HepG2 (cell line): ENCODE measurements around the gene PCBP2. TPM values are rescaled to one million over a fixed set of nuclear protein-coding genes. Genes with fewer than 3 reads are reported as not detected.

Experiments
- FOSL2 ChIP-seq: sonication (generic); formaldehyde crosslinking; IDR thresholded peaks from 2 replicates; pipeline ENCODE4 v1.4.0; 2020; ENCODE audit warnings: missing genetic modification reagents
- MLX ChIP-seq: IDR thresholded peaks from 2 replicates; pipeline ENCODE4 v1.6.1; 2016
- NRL ChIP-seq: sonication (generic); formaldehyde crosslinking; IDR thresholded peaks from 2 replicates; pipeline ENCODE4 v1.5.0; 2020; ENCODE audit warnings: missing genetic modification reagents, mild to moderate bottlenecking, moderate library complexity, borderline replicate concordance
- PRDM10 ChIP-seq: sonication (generic); formaldehyde crosslinking; IDR thresholded peaks from 2 replicates; pipeline ENCODE4 v1.4.0; 2020; ENCODE audit warnings: low read depth, missing genetic modification reagents
- RERE ChIP-seq: IDR thresholded peaks from 2 replicates; pipeline ENCODE4 v1.6.1; 2016; ENCODE audit warnings: low read depth, missing genetic modification reagents, missing compliant biosample characterization
- SAFB2 ChIP-seq: sonication (generic); formaldehyde crosslinking; IDR thresholded peaks from 2 replicates; pipeline ENCODE4 v1.5.1; 2020; ENCODE audit warnings: missing genetic modification reagents, low read depth, mild to moderate bottlenecking, borderline replicate concordance
- SNAPC2 ChIP-seq: sonication (generic); formaldehyde crosslinking; IDR thresholded peaks from 2 replicates; pipeline ENCODE4 v1.8.1; 2022; ENCODE audit warnings: mild to moderate bottlenecking, missing genetic modification reagents
- THAP8 ChIP-seq: sonication (generic); formaldehyde crosslinking; IDR thresholded peaks from 2 replicates; pipeline ENCODE4 v1.5.1; 2020; ENCODE audit warnings: missing genetic modification reagents, mild to moderate bottlenecking, borderline replicate concordance
- TIGD3 ChIP-seq: sonication (generic); formaldehyde crosslinking; IDR thresholded peaks from 2 replicates; pipeline ENCODE4 v1.5.1; 2020; ENCODE audit warnings: mild to moderate bottlenecking, missing genetic modification reagents, borderline replicate concordance
- ZFAT ChIP-seq: sonication (generic); formaldehyde crosslinking; conservative IDR thresholded peaks from 2 replicates; pipeline ENCODE4 v1.8.1; 2023; ENCODE audit warnings: missing genetic modification reagents, inconsistent platforms
- ZNF441 ChIP-seq: sonication (generic); formaldehyde crosslinking; IDR thresholded peaks from 2 replicates; pipeline ENCODE4 v1.7.0; 2021; ENCODE audit warnings: missing genetic modification reagents, borderline replicate concordance
- ZNF460 ChIP-seq: sonication (generic); formaldehyde crosslinking; IDR thresholded peaks from 2 replicates; pipeline ENCODE4 v1.5.1; 2020; ENCODE audit warnings: missing genetic modification reagents, mild to moderate bottlenecking, borderline replicate concordance
- ZNF572 ChIP-seq: sonication (generic); formaldehyde crosslinking; IDR thresholded peaks from 2 replicates; pipeline ENCODE4 v1.5.1; 2020; ENCODE audit warnings: mild to moderate bottlenecking, missing genetic modification reagents
- ZNF639 ChIP-seq: conservative IDR thresholded peaks from 2 replicates; pipeline ENCODE4 v1.6.1; 2018; ENCODE audit warnings: missing genetic modification reagents
- ZNF709 ChIP-seq: sonication (generic); formaldehyde crosslinking; IDR thresholded peaks from 2 replicates; pipeline ENCODE4 v1.5.0; 2020; ENCODE audit warnings: mild to moderate bottlenecking, missing genetic modification reagents
- polyA plus RNA-seq, 8 experiments: library from polyadenylated mRNA; depleted of rRNA in 3 of 8; stranded (reverse) in 7 of 8; unstranded in 1 of 8; fragments of >200 nt; fragmentation: Illumina TruSeq in 4 of 8; extraction: Trizol in 4 of 8; gene quantifications; 2 replicates each; pipeline versions ENCODE4 v1.2.1 to v1.2.3, GENCODE V29; 2011 to 2016; ENCODE audit warnings: low read depth in 4 of 8, missing spikeins in 1 of 8, mixed read lengths in 1 of 8; ENCODE audit not compliant: insufficient read depth in 1 of 8
- total RNA-seq, 5 experiments: library from RNA; depleted of rRNA; stranded (reverse); fragments of >200 nt; fragmentation: Illumina TruSeq; extraction: Trizol; gene quantifications; 2 replicates each; pipeline ENCODE4 v1.2.3, GENCODE V29; 2016; ENCODE audit warnings: low read depth in 1 of 5

PCBP2 gene
- total and polyA plus RNA-seq, 2 of the 13 experiments (the other 11 are each of a cell fraction or from before 2014, with no cell fraction given), result 154 to 345 TPM

GRCh38 chr12:53451661-53452158 lies at the start of gene PCBP2 (continued):
- TF ChIP-seq RERE (CRISPR knock-in tag) (peak; percentile 68; the same call in 1 of the 2 replicates), ZNF639 (CRISPR knock-in tag) (peak; percentile 86), NRL (no peak), PRDM10 (CRISPR knock-in tag) (peak; percentile 75; the same call in 1 of the 2 replicates), SAFB2 (no peak), ZNF460 (no peak), ZNF441 (CRISPR knock-in tag) (no peak), SNAPC2 (CRISPR knock-in tag) (0 out of 2 replicates have a peak, but pooled peaks have one; percentile 64), THAP8 (CRISPR knock-in tag) (no peak), FOSL2 (CRISPR knock-in tag) (peak; percentile 76; the same call in 1 of the 2 replicates), ZNF709 (CRISPR knock-in tag) (no peak), TIGD3 (CRISPR knock-in tag) (no peak), ZNF572 (CRISPR knock-in tag) (0 out of 2 replicates have a peak, but pooled peaks have one; percentile 43), ZFAT (CRISPR knock-in tag) (no peak), MLX (peak; percentile 52; the same call in 1 of the 2 replicates)
